H1 (cell line): ENCODE results near the gene PLCB4. TPM values are rescaled to one million over a fixed set of nuclear protein-coding genes. Genes with fewer than 3 reads are reported as not detected.

ENCODE experiments used
- CTCF ChIA-PET: fragments of 300-600 bp; sonication (Branson Sonifier 250); formaldehyde crosslinking; loops from one replicate; lab custom pipeline; 2021; ENCODE audit not compliant: partially characterized antibody; lab: Charles Lee
- POLR2A ChIA-PET: fragments of 300-600 bp; sonication (Branson Sonifier 250); formaldehyde crosslinking; loops from one replicate; lab custom pipeline; 2021; ENCODE audit warnings: inconsistent platforms; ENCODE audit not compliant: partially characterized antibody; lab: Charles Lee
- DNase-seq, 2 experiments: peaks; one replicate each; pipeline versions ENCODE4 v3.0.0 to v3.0.0-alpha.2; 2010 to 2022; ENCODE audit warnings: low spot score in 2 of 2, low read depth in 1 of 2, mixed read lengths in 1 of 2
- FAIRE-seq: peaks from 2 replicates; lab custom pipeline; 2011; peaks lifted over from hg19 to GRCh38; lab: Jason Lieb, UNC
- H2AFZ ChIP-seq: 2 replicates; pipeline ENCODE4 v1.8.1; 2012; ENCODE audit warnings: low read length, inconsistent platforms
- H2AK5ac ChIP-seq: 2 replicates; pipeline ENCODE4 v1.6.1; 2013; ENCODE audit warnings: low read depth, low read length
- H2BK120ac ChIP-seq: replicated peaks from 2 replicates; pipeline ENCODE3; 2013; ENCODE audit warnings: low read depth, low read length, inconsistent platforms
- H2BK12ac ChIP-seq: 2 replicates; pipeline ENCODE4 v1.6.1; 2013; ENCODE audit warnings: low read depth, low read length
- H2BK15ac ChIP-seq: 2 replicates; pipeline ENCODE4 v1.6.1; 2013; ENCODE audit warnings: low read length
- H2BK20ac ChIP-seq: 2 replicates; pipeline ENCODE4 v1.6.1; 2013; ENCODE audit warnings: low read length
- H2BK5ac ChIP-seq: 2 replicates; pipeline ENCODE4 v1.6.1; 2013; ENCODE audit warnings: low read depth, low read length
- H3K14ac ChIP-seq: 2 replicates; pipeline ENCODE4 v1.6.1; 2013; ENCODE audit warnings: inconsistent platforms; ENCODE audit not compliant: insufficient read length
- H3K18ac ChIP-seq: 2 replicates; pipeline ENCODE4 v1.6.1; 2013; ENCODE audit warnings: low read length; ENCODE audit errors: extremely low read depth
- H3K23ac ChIP-seq: 2 replicates; pipeline ENCODE4 v1.6.1; 2013; ENCODE audit warnings: inconsistent platforms; ENCODE audit not compliant: insufficient read length
- H3K23me2 ChIP-seq: 2 replicates; pipeline ENCODE4 v1.6.1; 2013; ENCODE audit warnings: low read depth, low read length
- H3K27ac ChIP-seq: 2 replicates; pipeline ENCODE4 v1.6.1; 2011; ENCODE audit warnings: low read depth, low read length, inconsistent platforms
- H3K27me3 ChIP-seq, 4 experiments: replicated peaks in 1 of 4; 1 replicate in 1 of 4; 2 replicates in 3 of 4; pipeline versions ENCODE4 v1.6.1 to v1.8.1; 2011 to 2013; ENCODE audit warnings: low read length in 3 of 4, mild to moderate bottlenecking in 3 of 4, inconsistent platforms in 2 of 4, mixed read lengths in 2 of 4, moderate library complexity in 1 of 4; ENCODE audit not compliant: control insufficient read depth in 3 of 4, insufficient read depth in 3 of 4; ENCODE audit errors: extremely low read depth in 1 of 4
- H3K36me3 ChIP-seq, 4 experiments: 2 replicates each; pipeline versions ENCODE4 v1.6.1 to v1.8.1; 2011 to 2013; ENCODE audit warnings: mild to moderate bottlenecking in 4 of 4, low read length in 3 of 4, moderate library complexity in 2 of 4, control low read depth in 1 of 4, inconsistent platforms in 1 of 4; ENCODE audit not compliant: insufficient read depth in 4 of 4, control insufficient read depth in 2 of 4
- H3K4ac ChIP-seq: replicated peaks from 2 replicates; pipeline ENCODE3; 2013; ENCODE audit warnings: low read length, low read depth, mixed read lengths, inconsistent platforms; ENCODE audit not compliant: insufficient read length
- H3K4me1 ChIP-seq, 4 experiments: replicated peaks in 1 of 4; 1 replicate in 1 of 4; 2 replicates in 3 of 4; pipeline versions ENCODE4 v1.6.1 to v1.8.1; 2011 to 2013; ENCODE audit warnings: low read length in 3 of 4, inconsistent platforms in 2 of 4, mixed read lengths in 1 of 4; ENCODE audit not compliant: insufficient read depth in 4 of 4, control insufficient read depth in 3 of 4
- H3K4me2 ChIP-seq, 2 experiments: 2 replicates each; pipeline versions ENCODE4 v1.6.1 to v1.8.1; 2011 to 2013; ENCODE audit warnings: low read depth in 2 of 2, low read length in 2 of 2, control low read depth in 1 of 2, inconsistent platforms in 1 of 2, mild to moderate bottlenecking in 1 of 2; ENCODE audit not compliant: insufficient read depth in 1 of 2
- H3K4me3 ChIP-seq, 4 experiments: fragments of 200-600, 300-600 bp in 1 of 4; sonication (generic), shearing (Covaris generic), sonication (Bioruptor Twin) in 1 of 4; 2 replicates each; pipeline versions ENCODE4 v1.5.1 to v1.8.1; 2011 to 2016; ENCODE audit warnings: low read length in 4 of 4, low read depth in 3 of 4, control low read depth in 2 of 4, inconsistent platforms in 2 of 4, mild to moderate bottlenecking in 2 of 4, mixed read lengths in 1 of 4, moderate library complexity in 1 of 4; ENCODE audit not compliant: insufficient read depth in 2 of 4; ENCODE audit errors: extremely low read depth in 1 of 4
- H3K56ac ChIP-seq: replicated peaks from 2 replicates; pipeline ENCODE3; 2013; ENCODE audit warnings: low read depth, mild to moderate bottlenecking, mixed read lengths, low read length, inconsistent platforms; ENCODE audit not compliant: insufficient read length
- H3K79me1 ChIP-seq: 2 replicates; pipeline ENCODE4 v1.6.1; 2013; ENCODE audit warnings: low read depth, low read length, control low read depth
- H3K79me2 ChIP-seq, 2 experiments: 2 replicates each; pipeline versions ENCODE4 v1.6.1 to v1.8.1; 2012 to 2013; ENCODE audit warnings: low read length in 2 of 2, mild to moderate bottlenecking in 2 of 2, inconsistent platforms in 1 of 2; ENCODE audit not compliant: insufficient read depth in 2 of 2, control insufficient read depth in 1 of 2
- H3K9ac ChIP-seq, 4 experiments: replicated peaks in 1 of 4; 1 replicate in 1 of 4; 2 replicates in 3 of 4; pipeline versions ENCODE4 v1.6.1 to v1.8.1; 2011 to 2013; ENCODE audit warnings: low read depth in 3 of 4, low read length in 3 of 4, control low read depth in 2 of 4, mild to moderate bottlenecking in 2 of 4, moderate library complexity in 2 of 4, inconsistent platforms in 1 of 4; ENCODE audit errors: extremely low read depth in 1 of 4
- H3K9me3 ChIP-seq, 2 experiments: 2 replicates each; pipeline versions ENCODE4 v1.6.1 to v1.8.1; 2012 to 2013; ENCODE audit warnings: mild to moderate bottlenecking in 2 of 2, moderate library complexity in 2 of 2, control low read depth in 1 of 2, inconsistent platforms in 1 of 2, low read depth in 1 of 2, low read length in 1 of 2, mixed read lengths in 1 of 2; ENCODE audit not compliant: insufficient read depth in 2 of 2
- H4K20me1 ChIP-seq, 2 experiments: replicated peaks in 1 of 2; 2 replicates each; pipeline versions ENCODE3 to v1.8.1; 2011 to 2013; ENCODE audit warnings: inconsistent platforms in 2 of 2, low read length in 2 of 2, mild to moderate bottlenecking in 1 of 2; ENCODE audit not compliant: insufficient read depth in 2 of 2, control insufficient read depth in 1 of 2
- H4K5ac ChIP-seq: 2 replicates; pipeline ENCODE4 v1.6.1; 2013; ENCODE audit warnings: low read length, low read depth, mixed read lengths, inconsistent platforms; ENCODE audit not compliant: insufficient read length
- H4K8ac ChIP-seq: 2 replicates; pipeline ENCODE4 v1.8.0; 2013; ENCODE audit warnings: mild to moderate bottlenecking, moderate library complexity, low read length, inconsistent platforms; ENCODE audit not compliant: insufficient read depth; ENCODE audit errors: extremely low read depth
- H4K91ac ChIP-seq: replicated peaks from 2 replicates; pipeline ENCODE3; 2013; ENCODE audit warnings: low read length, mixed read lengths, inconsistent platforms; ENCODE audit not compliant: insufficient read length
- BACH1 ChIP-seq: IDR thresholded peaks from 2 replicates; pipeline ENCODE4 v1.6.1; 2012; ENCODE audit warnings: low read length, improper control_type of control experiment
- CBX5 ChIP-seq: fragments of 300-800, 300-1000 bp; sonication (generic); IDR thresholded peaks from 2 replicates; pipeline ENCODE4 v1.7.1; 2016; ENCODE audit warnings: antibody characterized with exemption, low read length, low read depth
- GABPA ChIP-seq: IDR thresholded peaks from 2 replicates; pipeline ENCODE4 v1.6.1; 2011; ENCODE audit warnings: mild to moderate bottlenecking, low read length, moderate library complexity, borderline replicate concordance; ENCODE audit not compliant: insufficient read depth
- WGBS, 2 experiments: shearing (Covaris generic) in 1 of 2; methylation state at CpG; one replicate each; pipeline versions ENCODE4 v1.1.6 to v1.1.7; 2013 to 2015; ENCODE audit warnings: low lambda C conversion rate in 2 of 2, mixed read lengths in 2 of 2, inconsistent platforms in 1 of 2, low coverage in 1 of 2, missing lambda C conversion rate in 1 of 2; ENCODE audit not compliant: insufficient replicate concordance in 2 of 2, insufficient coverage in 1 of 2, insufficient read length in 1 of 2; ENCODE audit errors: extremely low coverage in 1 of 2, missing lambda C conversion rate in 1 of 2; 5-methylcytosine and 5-hydroxymethylcytosine counted together
- polyA plus RNA-seq, 7 experiments: library from polyadenylated mRNA; depleted of rRNA in 3 of 7; stranded (reverse) in 5 of 7; unstranded in 2 of 7; fragments of >200 nt in 5 of 7; fragments of 200-250 nt in 2 of 7; gene quantifications; 1 replicate in 5 of 7; 2 replicates in 1 of 7; 4 replicates in 1 of 7; pipeline versions ENCODE4 v1.2.1 to v1.2.3, GENCODE V29; 2011 to 2013; ENCODE audit warnings: missing spikeins in 2 of 7, mixed read lengths in 2 of 7
- total RNA-seq: library from RNA; stranded (reverse); fragmentation: NEBNext Ultra II Directional; extraction: Animal tissue kit (Norgen Biotek cat#: 25700); gene quantifications from 2 replicates; pipeline ENCODE4 v1.2.1, GENCODE V29; 2021

PLCB4 gene
- total and polyA plus RNA-seq, 2 of the 8 experiments (the other 6 are each of a cell fraction or from before 2014, with no cell fraction given): 3.2 to 14.1 TPM

DNA sequence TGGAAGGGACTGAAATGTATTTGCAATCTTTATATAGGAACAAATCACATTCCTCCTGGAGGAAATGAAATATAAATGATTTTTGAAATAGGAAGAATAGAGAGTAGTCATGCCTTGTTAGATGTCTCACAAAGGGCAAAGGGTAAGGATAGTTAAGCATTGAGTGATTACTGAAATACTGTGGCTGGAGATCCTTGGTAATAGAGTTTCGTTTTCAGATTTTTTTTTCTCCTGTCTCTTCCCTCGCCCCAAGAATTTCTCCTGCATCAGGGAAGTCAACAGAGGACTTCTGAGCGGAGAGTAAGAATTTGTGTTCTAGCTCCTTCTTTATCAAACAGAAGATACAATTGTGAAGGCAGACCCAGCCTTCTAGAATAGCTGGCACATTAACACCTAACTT, 79.4 kb downstream of the PLCB4 start:
- FAIRE-seq: no peak
- H4K20me1 ChIP-seq: no peaks in the 10 kb centered on the region

More for the DNA sequence above, 79.4 kb downstream of the PLCB4 start:
- Histone ChIP-seq H4K91ac (no peak overlapping the region), H3K4ac (no peak overlapping the region), H3K79me2 (no peaks in the 10 kb centered on the region), H2BK20ac (no peak overlapping the region), H2BK12ac (no peak overlapping the region), H3K23ac (no peak overlapping the region), H3K9me3 (peaks cover 11 to 16% of the 10 kb centered on the region in 2 experiments; a peak in 3 of 4 replicates), H3K27ac (no peak overlapping the region), H4K8ac (no peak overlapping the region), H2AFZ (no peak overlapping the region), H2BK15ac (no peak overlapping the region), H4K5ac (no peak overlapping the region), H3K9ac (no peak overlapping the region), H2AK5ac (no peak overlapping the region), H3K14ac (no peak overlapping the region), H3K23me2 (no peaks in the 10 kb centered on the region), H3K18ac (no peak overlapping the region), H3K4me1 (peaks cover 0 to 2% (median 0%) of the 10 kb centered on the region in 4 experiments; a peak in 1 of 7 replicates), H3K4me2 (no peak overlapping the region), H3K56ac (no peak overlapping the region), H3K79me1 (no peaks in the 10 kb centered on the region), H2BK120ac (no peak overlapping the region), H2BK5ac (no peak overlapping the region), H3K27me3 (no peaks in the 10 kb centered on the region), H3K36me3 (no peaks in the 10 kb centered on the region; a peak in 1 of 8 replicates), H3K4me3 (no peak overlapping the region)
- no peak for DNase-seq
- POLR2A ChIA-PET: interaction anchor here (0.7 kb wide), 1 partner anchor 9 kb away, joined by 3 read pairs; no protein-coding TSS in a partner anchor
- WGBS, 2 experiments: 86% methylated on average over 3 of the region's 3 CpGs; no CpG with 5 or more reads in 1 of the 2 experiments
- CTCF ChIA-PET: no interaction called here
- TF ChIP-seq BACH1: no peak
- TF ChIP-seq CBX5: no peak
- no peak for TF ChIP-seq GABPA
